Lower lobe of right lung (tissue), 2 donors: ENCODE results near the gene SLC15A2. TPM values are rescaled to one million over a fixed set of nuclear protein-coding genes. Genes with fewer than 3 reads are reported as not detected.

ENCODE experiments used
- ATAC-seq, 2 donors: fragments of 200-7000 bp; cut with Tn5 transposase; one replicate each; pipeline ENCODE4 v1.9.1; 2020 to 2022; ENCODE audit warnings: mild to moderate bottlenecking in 2 of 2, moderate library complexity in 2 of 2
- DNase-seq: peaks from one replicate; pipeline ENCODE4 v3.0.0-alpha.2; 2020
- H3K27ac ChIP-seq: fragments of 200-600 bp; one replicate; pipeline ENCODE4 v1.8.0; 2022
- H3K27me3 ChIP-seq: fragments of 200-600 bp; one replicate; pipeline ENCODE4 v1.8.0; 2022; ENCODE audit warnings: low read depth
- H3K36me3 ChIP-seq: fragments of 200-600 bp; one replicate; pipeline ENCODE4 v1.8.0; 2022; ENCODE audit warnings: mild to moderate bottlenecking
- H3K4me1 ChIP-seq: fragments of 200-600 bp; one replicate; pipeline ENCODE4 v1.8.0; 2022
- H3K4me3 ChIP-seq: fragments of 200-600 bp; one replicate; pipeline ENCODE4 v1.8.0; 2022; ENCODE audit warnings: mild to moderate bottlenecking
- H3K9me3 ChIP-seq: fragments of 200-600 bp; one replicate; pipeline ENCODE4 v1.8.0; 2022
- CTCF ChIP-seq: fragments of 200-600 bp; IDR thresholded peaks from one replicate; pipeline ENCODE4 v1.8.0; 2022; ENCODE audit warnings: antibody characterized with exemption, mild to moderate bottlenecking
- intact Hi-C: fragments of 100-400 bp; cut with DNase I; formaldehyde crosslinking; loops from one replicate; pipeline ENCODE4 v1.11.0; 2022
- total RNA-seq: library from RNA; stranded (reverse); fragmentation: NEBNext Ultra II Directional; extraction: Animal tissue kit (Norgen Biotek cat#: 25700); gene quantifications from one replicate; pipeline ENCODE4 v1.2.1, GENCODE V29; 2021
- donor health status: DM: no; HTN: yes; CAD: no; lungs with severe emphysema.

Gene SLC15A2
- total RNA-seq, 1 donor from 2014 or later, result 63.6 TPM

GRCh38 chr3:121863801-121864200 is 30.4 kb upstream of the SLC15A2 start:
- H3K36me3 ChIP-seq, result no peaks in the 10 kb centered on the region

GRCh38 chr3:121869736-121870135 is 24.5 kb upstream of the SLC15A2 start:
- Histone ChIP-seq H3K27me3 (no peaks in the 10 kb centered on the region), H3K36me3 (no peaks in the 10 kb centered on the region), H3K4me1 (no peaks in the 10 kb centered on the region), H3K27ac (no peak overlapping the region), H3K9me3 (no peaks in the 10 kb centered on the region), H3K4me3 (no peak overlapping the region)
- ATAC-seq (no peak), DNase-seq (no peak)
- TF ChIP-seq CTCF, result no peak
- intact Hi-C loops, result no loop called here

More at GRCh38 chr3:121863801-121864200, 30.4 kb upstream of the SLC15A2 start:
- Histone ChIP-seq H3K27ac (no peak overlapping the region), H3K27me3 (no peaks in the 10 kb centered on the region), H3K9me3 (no peaks in the 10 kb centered on the region), H3K4me3 (no peak overlapping the region), H3K4me1 (no peaks in the 10 kb centered on the region)
- no peak for DNase-seq
- no peak for TF ChIP-seq CTCF
- no peak for ATAC-seq
- intact Hi-C loops, result no loop called here

- no peak for DNase-seq
- H3K4me3 ChIP-seq, result no peak overlapping the region
- intact Hi-C loops, result no loop called here
Observed at GRCh38 chr3:121870717-121871116, 23.5 kb upstream of the SLC15A2 start.

GRCh38 chr3:121871430-121871829 is 22.8 kb upstream of the SLC15A2 start:
- no peak for ATAC-seq
- intact Hi-C loops, result no loop called here
- no peak for TF ChIP-seq CTCF

More at GRCh38 chr3:121870717-121871116, 23.5 kb upstream of the SLC15A2 start:
- no peaks in the 10 kb centered on the region for H3K36me3 ChIP-seq
- H3K9me3 ChIP-seq, result no peaks in the 10 kb centered on the region
- no peak for TF ChIP-seq CTCF
- no peak for ATAC-seq
- no peaks in the 10 kb centered on the region for H3K27me3 ChIP-seq
- H3K4me1 ChIP-seq, result no peaks in the 10 kb centered on the region
- H3K27ac ChIP-seq, result no peak overlapping the region

GRCh38 chr3:121878411-121878810 is 15.8 kb upstream of the SLC15A2 start:
- Histone ChIP-seq H3K9me3 (no peaks in the 10 kb centered on the region), H3K4me3 (no peak overlapping the region), H3K4me1 (no peaks in the 10 kb centered on the region), H3K36me3 (no peaks in the 10 kb centered on the region), H3K27me3 (no peaks in the 10 kb centered on the region), H3K27ac (no peak overlapping the region)
- intact Hi-C loops, result no loop called here
- DNase-seq, result no peak
- TF ChIP-seq CTCF, result no peak
- no peak for ATAC-seq

More at GRCh38 chr3:121871430-121871829, 22.8 kb upstream of the SLC15A2 start:
- H3K9me3 ChIP-seq, result no peaks in the 10 kb centered on the region
- H3K4me1 ChIP-seq, result no peaks in the 10 kb centered on the region
- H3K36me3 ChIP-seq, result no peaks in the 10 kb centered on the region
- DNase-seq, result no peak
- H3K4me3 ChIP-seq, result no peak overlapping the region
- H3K27me3 ChIP-seq, result no peaks in the 10 kb centered on the region
- no peak overlapping the region for H3K27ac ChIP-seq

GRCh38 chr3:121883507-121883906 is 10.7 kb upstream of the SLC15A2 start:
- TF ChIP-seq CTCF, result peak; percentile 34
- ATAC-seq, result peak; percentile 51 to 61
- Histone ChIP-seq H3K36me3 (no peaks in the 10 kb centered on the region), H3K4me1 (no peaks in the 10 kb centered on the region), H3K4me3 (no peak overlapping the region), H3K9me3 (no peaks in the 10 kb centered on the region), H3K27ac (no peak overlapping the region), H3K27me3 (no peaks in the 10 kb centered on the region)
- intact Hi-C loops, result no loop called here
- DNase-seq, result no peak
